ENCODE results near the gene KLHL25. TPM values are rescaled to one million over a fixed set of nuclear protein-coding genes. Genes with fewer than 3 reads are reported as not detected.

Gene KLHL25
- total and polyA plus RNA-seq, 2 of the 13 experiments (the other 11 are each of a cell fraction or from before 2014, with no cell fraction given): 3.7 to 8.2 TPM

- TF ChIP-seq SP2 (CRISPR knock-in tag; IDR thresholded peaks at IDR 0.05) (peak; percentile 93), RBFOX2 (IDR thresholded peaks at IDR 0.05; ENCODE audit: low read depth, low read length) (peak; percentile 82), MYPOP (CRISPR knock-in tag; IDR thresholded peaks at IDR 0.05) (no peak), HDAC1 (CRISPR knock-in tag; IDR thresholded peaks at IDR 0.05) (0 out of 2 replicates have a peak, but pooled peaks have one; percentile 42), DRAP1 (CRISPR knock-in tag; IDR thresholded peaks at IDR 0.05) (peak; percentile 87), FOXC1 (CRISPR knock-in tag; IDR thresholded peaks at IDR 0.05; ENCODE audit: borderline replicate concordance) (0 out of 2 replicates have a peak, but pooled peaks have one; percentile 65), ZNF143 (CRISPR knock-in tag; IDR thresholded peaks at IDR 0.05) (peak; percentile 53), ZBTB39 (CRISPR knock-in tag; IDR thresholded peaks at IDR 0.05) (no peak), KLF6 (CRISPR knock-in tag; IDR thresholded peaks at IDR 0.05) (peak; percentile 74; the same call in 1 of the 2 replicates), SOX5 (CRISPR knock-in tag; IDR thresholded peaks at IDR 0.05; ENCODE audit: borderline replicate concordance) (0 out of 2 replicates have a peak, but pooled peaks have one; percentile 8), IRF2 (CRISPR knock-in tag; IDR thresholded peaks at IDR 0.05) (0 out of 2 replicates have a peak, but pooled peaks have one; percentile 15), ZNF546 (CRISPR knock-in tag; conservative IDR thresholded peaks at IDR 0.05) (no peak), HOXA3 (CRISPR knock-in tag; IDR thresholded peaks at IDR 0.05) (0 out of 2 replicates have a peak, but pooled peaks have one; percentile 17), ZSCAN21 (CRISPR knock-in tag; IDR thresholded peaks at IDR 0.05; ENCODE audit: borderline replicate concordance) (0 out of 2 replicates have a peak, but pooled peaks have one; percentile 49), MXD3 (CRISPR knock-in tag; IDR thresholded peaks at IDR 0.05) (0 out of 2 replicates have a peak, but pooled peaks have one; percentile 14), SALL1 (CRISPR knock-in tag; IDR thresholded peaks at IDR 0.05) (peak; percentile 58), ZNF563 (CRISPR knock-in tag; IDR thresholded peaks at IDR 0.05) (peak; percentile 57), MAZ (IDR thresholded peaks at IDR 0.05; ENCODE audit: borderline replicate concordance, low read depth, low read length) (0 out of 2 replicates have a peak, but pooled peaks have one; percentile 29), MAZ (CRISPR knock-in tag; IDR thresholded peaks at IDR 0.05; ENCODE audit: low read depth) (no peak; the same call in 1 of the 2 replicates), ZNF687 (CRISPR knock-in tag; IDR thresholded peaks at IDR 0.05) (peak; percentile 51; the same call in 1 of the 2 replicates)
Observed at GRCh38 chr15:85794598-85795336, at the start of gene KLHL25 (continued).

All from HepG2 (cell line).